Ishikawa (cell line): ENCODE results near the gene CBX4.

Experiments
- CEBPB ChIP-seq: IDR thresholded peaks from 2 replicates; pipeline ENCODE4 v1.6.1; 2012
- CREB1 ChIP-seq: IDR thresholded peaks from 2 replicates; pipeline ENCODE4 v1.6.1; 2012; ENCODE audit warnings: low read depth
- EGR1 ChIP-seq: IDR thresholded peaks from 2 replicates; pipeline ENCODE4 v1.6.1; 2012
- EP300 ChIP-seq: IDR thresholded peaks from 2 replicates; pipeline ENCODE4 v1.6.1; 2012; ENCODE audit warnings: borderline replicate concordance
- MAX ChIP-seq: IDR thresholded peaks from 2 replicates; pipeline ENCODE4 v1.6.1; 2012
- NFIC ChIP-seq: IDR thresholded peaks from 2 replicates; pipeline ENCODE4 v1.6.1; 2012
- RAD21 ChIP-seq: IDR thresholded peaks from 2 replicates; pipeline ENCODE4 v1.6.1; 2012; ENCODE audit warnings: low read depth
- REST ChIP-seq: IDR thresholded peaks from 2 replicates; pipeline ENCODE4 v1.6.1; 2012; ENCODE audit warnings: low read depth, mild to moderate bottlenecking
- TAF1 ChIP-seq: IDR thresholded peaks from 2 replicates; pipeline ENCODE4 v1.6.1; 2012; ENCODE audit warnings: low read depth, mild to moderate bottlenecking
- TCF12 ChIP-seq: IDR thresholded peaks from 2 replicates; pipeline ENCODE4 v1.6.1; 2012; ENCODE audit warnings: low read depth
- TEAD4 ChIP-seq: IDR thresholded peaks from 2 replicates; pipeline ENCODE4 v1.6.1; 2012
- YY1 ChIP-seq: IDR thresholded peaks from 2 replicates; pipeline ENCODE4 v1.6.1; 2012; ENCODE audit warnings: low read depth

- TF ChIP-seq REST (no peak), YY1 (no peak), TAF1 (no peak), EP300 (no peak), CREB1 (no peak), RAD21 (no peak), TEAD4 (no peak), TCF12 (no peak), NFIC (peak; percentile 12; the same call in 1 of the 2 replicates), EGR1 (no peak), CEBPB (no peak), MAX (0 out of 2 replicates have a peak, but pooled peaks have one; percentile 35)
These were observed 29.6 kb downstream of the CBX4 start for GRCh38 chr17:79809530-79810129.
